HepG2 (cell line): ENCODE data around the gene BCL2L1. TPM values are rescaled to one million over a fixed set of nuclear protein-coding genes. Genes with fewer than 3 reads are reported as not detected.

Experiments
- AHR ChIP-seq: IDR thresholded peaks from 2 replicates; pipeline ENCODE4 v1.6.1; 2018; ENCODE audit warnings: missing genetic modification reagents, missing compliant biosample characterization
- CBX1 ChIP-seq: IDR thresholded peaks from one replicate; pipeline ENCODE4 v1.6.1; 2016; ENCODE audit warnings: antibody characterized with exemption, low read depth
- GATAD2A ChIP-seq: IDR thresholded peaks from 2 replicates; pipeline ENCODE4 v1.6.1; 2016
- HOXD1 ChIP-seq: sonication (generic); formaldehyde crosslinking; IDR thresholded peaks from 2 replicates; pipeline ENCODE4 v1.5.0; 2020; ENCODE audit warnings: missing genetic modification reagents
- JDP2 ChIP-seq: sonication (generic); formaldehyde crosslinking; IDR thresholded peaks from 2 replicates; pipeline ENCODE4 v1.8.1; 2022; ENCODE audit warnings: missing genetic modification reagents, borderline replicate concordance
- MED8 ChIP-seq: sonication (generic); formaldehyde crosslinking; IDR thresholded peaks from 2 replicates; pipeline ENCODE4 v1.8.1; 2023; ENCODE audit warnings: mild to moderate bottlenecking, missing genetic modification reagents; ENCODE audit not compliant: insufficient replicate concordance
- MXD4 ChIP-seq: IDR thresholded peaks from 2 replicates; pipeline ENCODE4 v1.6.1; 2016; ENCODE audit warnings: mild to moderate bottlenecking, missing biosample characterization, missing genetic modification reagents
- PLRG1 ChIP-seq: fragments of 450-650 bp; conservative IDR thresholded peaks from 2 replicates; pipeline ENCODE4 v1.6.1; 2016
- RARG ChIP-seq: sonication (generic); formaldehyde crosslinking; IDR thresholded peaks from 2 replicates; pipeline ENCODE4 v1.4.0; 2020; ENCODE audit warnings: low read depth, mild to moderate bottlenecking, missing genetic modification reagents
- SP140L ChIP-seq: sonication (generic); formaldehyde crosslinking; IDR thresholded peaks from 2 replicates; pipeline ENCODE4 v1.4.0; 2020; ENCODE audit warnings: missing genetic modification reagents, borderline replicate concordance
- SRSF4 ChIP-seq: fragments of 200-400 bp; formaldehyde crosslinking; IDR thresholded peaks from one replicate; pipeline ENCODE4 v1.6.1; 2018; ENCODE audit warnings: mild to moderate bottlenecking, low read depth, low read length, moderate library complexity; ENCODE audit not compliant: poor library complexity, severe bottlenecking
- TBL1XR1 ChIP-seq: fragments of 150-350 bp; IDR thresholded peaks from 2 replicates; pipeline ENCODE4 v1.6.1; 2014; ENCODE audit warnings: borderline replicate concordance, low read length; ENCODE audit not compliant: partially characterized antibody
- ZNF12 ChIP-seq: sonication (generic); formaldehyde crosslinking; IDR thresholded peaks from 2 replicates; pipeline ENCODE4 v1.5.0; 2020; ENCODE audit warnings: missing genetic modification reagents
- ZNF138 ChIP-seq: sonication (generic); formaldehyde crosslinking; IDR thresholded peaks from 2 replicates; pipeline ENCODE4 v1.5.0; 2020; ENCODE audit warnings: mild to moderate bottlenecking, low read depth, missing genetic modification reagents
- ZNF256 ChIP-seq: sonication (generic); formaldehyde crosslinking; conservative IDR thresholded peaks from 2 replicates; pipeline ENCODE4 v1.4.0; 2020; ENCODE audit warnings: missing genetic modification reagents
- ZNF274 ChIP-seq: sonication (generic); formaldehyde crosslinking; IDR thresholded peaks from 2 replicates; pipeline ENCODE4 v1.5.1; 2020; ENCODE audit warnings: mild to moderate bottlenecking, missing genetic modification reagents
- ZNF3 ChIP-seq: IDR thresholded peaks from 2 replicates; pipeline ENCODE4 v1.7.0; 2017; ENCODE audit warnings: inconsistent platforms
- ZNF543 ChIP-seq: sonication (generic); formaldehyde crosslinking; IDR thresholded peaks from 2 replicates; pipeline ENCODE4 v1.4.0; 2020; ENCODE audit warnings: mild to moderate bottlenecking, missing genetic modification reagents
- ZNF567 ChIP-seq: sonication (generic); formaldehyde crosslinking; IDR thresholded peaks from 2 replicates; pipeline ENCODE4 v1.8.1; 2023; ENCODE audit warnings: mild to moderate bottlenecking, missing genetic modification reagents, borderline replicate concordance
- ZNF652 ChIP-seq: IDR thresholded peaks from 2 replicates; pipeline ENCODE4 v1.6.1; 2016; ENCODE audit warnings: low read depth, borderline replicate concordance
- polyA plus RNA-seq, 8 experiments: library from polyadenylated mRNA; depleted of rRNA in 3 of 8; stranded (reverse) in 7 of 8; unstranded in 1 of 8; fragments of >200 nt; fragmentation: Illumina TruSeq in 4 of 8; extraction: Trizol in 4 of 8; gene quantifications; 2 replicates each; pipeline versions ENCODE4 v1.2.1 to v1.2.3, GENCODE V29; 2011 to 2016; ENCODE audit warnings: low read depth in 4 of 8, missing spikeins in 1 of 8, mixed read lengths in 1 of 8; ENCODE audit not compliant: insufficient read depth in 1 of 8
- total RNA-seq, 5 experiments: library from RNA; depleted of rRNA; stranded (reverse); fragments of >200 nt; fragmentation: Illumina TruSeq; extraction: Trizol; gene quantifications; 2 replicates each; pipeline ENCODE4 v1.2.3, GENCODE V29; 2016; ENCODE audit warnings: low read depth in 1 of 5
- TF ChIP-seq, protein P1 (sequence below): sonication (generic); formaldehyde crosslinking; IDR thresholded peaks from 2 replicates; pipeline ENCODE4 v1.8.0; 2022; ENCODE audit warnings: missing genetic modification reagents, mild to moderate bottlenecking, borderline replicate concordance
- TF ChIP-seq, protein P2 (sequence below): sonication (generic); formaldehyde crosslinking; IDR thresholded peaks from 2 replicates; pipeline ENCODE4 v1.4.0; 2020; ENCODE audit warnings: low read depth, mild to moderate bottlenecking, missing genetic modification reagents
- TF ChIP-seq, protein P3 (sequence below): sonication (generic); formaldehyde crosslinking; IDR thresholded peaks from 2 replicates; pipeline ENCODE4 v1.5.1; 2020; ENCODE audit warnings: missing genetic modification reagents, mild to moderate bottlenecking, borderline replicate concordance
- TF ChIP-seq, protein P4 (sequence below): sonication (generic); formaldehyde crosslinking; IDR thresholded peaks from 2 replicates; pipeline ENCODE4 v1.5.1; 2020; ENCODE audit warnings: missing genetic modification reagents, mild to moderate bottlenecking, borderline replicate concordance

The BCL2L1 gene
- total and polyA plus RNA-seq, 2 of the 13 experiments (the other 11 are each of a cell fraction or from before 2014, with no cell fraction given) = 164 to 258 TPM

DNA sequence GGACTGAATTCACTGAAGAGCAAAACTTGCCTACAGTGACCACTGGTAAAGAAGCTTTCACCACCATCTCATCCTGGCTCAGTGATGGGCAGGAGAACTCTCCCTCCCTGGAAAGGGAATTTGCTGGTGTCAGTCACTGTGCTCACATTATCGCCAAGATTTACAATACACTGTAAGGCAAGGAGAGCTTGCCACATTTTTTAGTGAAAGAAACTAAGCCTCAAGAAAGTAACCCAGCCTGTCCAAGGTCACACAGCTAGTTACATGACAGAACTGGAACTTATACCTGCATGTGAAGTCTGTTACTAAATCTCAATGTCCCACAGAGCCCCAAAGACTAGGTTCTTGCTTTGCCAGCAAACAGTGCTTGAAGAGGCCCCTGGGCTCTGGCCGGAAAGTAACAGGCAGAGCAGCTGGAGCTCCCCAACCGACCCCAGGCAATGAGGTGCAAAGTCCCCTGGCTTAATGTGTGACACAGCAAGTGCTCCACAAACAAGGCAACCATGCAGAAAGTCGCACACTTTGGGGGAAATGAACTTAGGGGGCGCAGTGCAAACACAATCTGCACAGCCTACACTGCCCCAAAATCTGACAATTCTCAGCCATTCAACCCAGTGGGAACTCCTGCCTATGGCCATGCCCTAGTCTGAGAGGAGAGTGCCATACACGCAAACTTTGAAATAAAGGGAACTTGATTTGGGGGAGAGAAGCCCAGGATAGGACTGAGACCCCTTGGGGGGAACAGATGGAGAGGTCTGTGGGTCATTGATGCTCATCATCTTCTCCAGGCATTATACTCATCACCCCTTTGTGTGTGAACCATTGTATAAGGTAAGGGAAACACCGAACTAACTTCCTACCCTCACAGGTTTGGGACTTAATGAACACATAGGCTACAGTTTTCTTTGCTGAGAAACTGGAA lies 1.9 kb downstream of the BCL2L1 start (continued):
- TF ChIP-seq, protein P1, sequence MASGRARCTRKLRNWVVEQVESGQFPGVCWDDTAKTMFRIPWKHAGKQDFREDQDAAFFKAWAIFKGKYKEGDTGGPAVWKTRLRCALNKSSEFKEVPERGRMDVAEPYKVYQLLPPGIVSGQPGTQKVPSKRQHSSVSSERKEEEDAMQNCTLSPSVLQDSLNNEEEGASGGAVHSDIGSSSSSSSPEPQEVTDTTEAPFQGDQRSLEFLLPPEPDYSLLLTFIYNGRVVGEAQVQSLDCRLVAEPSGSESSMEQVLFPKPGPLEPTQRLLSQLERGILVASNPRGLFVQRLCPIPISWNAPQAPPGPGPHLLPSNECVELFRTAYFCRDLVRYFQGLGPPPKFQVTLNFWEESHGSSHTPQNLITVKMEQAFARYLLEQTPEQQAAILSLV (CRISPR knock-in tag) = no peak; the same call in 1 of the 2 replicates
- TF ChIP-seq SP140L (CRISPR knock-in tag) (peak; percentile 83; the same call in 1 of the 2 replicates), TBL1XR1 (peak; percentile 65), ZNF274 (CRISPR knock-in tag) (no peak; the same call in 1 of the 2 replicates), ZNF12 (CRISPR knock-in tag) (peak; percentile 59; the same call in 1 of the 2 replicates), CBX1 (peak; percentile 85), MED8 (CRISPR knock-in tag) (peak; percentile 95), RARG (no peak), GATAD2A (peak; percentile 90; the same call in 1 of the 2 replicates), ZNF138 (CRISPR knock-in tag) (peak; percentile 91), JDP2 (peak; percentile 15; the same call in 1 of the 2 replicates), HOXD1 (peak; percentile 86), ZNF567 (no peak), PLRG1 (no peak), MXD4 (CRISPR knock-in tag) (peak; percentile 6; the same call in 1 of the 2 replicates), SRSF4 (no peak), AHR (peak; percentile 73; the same call in 1 of the 2 replicates), ZNF256 (CRISPR knock-in tag) (no peak; the same call in 1 of the 2 replicates), ZNF543 (peak; percentile 60), ZNF652 (CRISPR knock-in tag) (peak; percentile 64; the same call in 1 of the 2 replicates), ZNF3 (CRISPR knock-in tag) (peak; percentile 57)
- TF ChIP-seq, protein P2, sequence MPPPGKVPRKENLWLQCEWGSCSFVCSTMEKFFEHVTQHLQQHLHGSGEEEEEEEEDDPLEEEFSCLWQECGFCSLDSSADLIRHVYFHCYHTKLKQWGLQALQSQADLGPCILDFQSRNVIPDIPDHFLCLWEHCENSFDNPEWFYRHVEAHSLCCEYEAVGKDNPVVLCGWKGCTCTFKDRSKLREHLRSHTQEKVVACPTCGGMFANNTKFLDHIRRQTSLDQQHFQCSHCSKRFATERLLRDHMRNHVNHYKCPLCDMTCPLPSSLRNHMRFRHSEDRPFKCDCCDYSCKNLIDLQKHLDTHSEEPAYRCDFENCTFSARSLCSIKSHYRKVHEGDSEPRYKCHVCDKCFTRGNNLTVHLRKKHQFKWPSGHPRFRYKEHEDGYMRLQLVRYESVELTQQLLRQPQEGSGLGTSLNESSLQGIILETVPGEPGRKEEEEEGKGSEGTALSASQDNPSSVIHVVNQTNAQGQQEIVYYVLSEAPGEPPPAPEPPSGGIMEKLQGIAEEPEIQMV = peak; percentile 85; the same call in 1 of the 2 replicates
- TF ChIP-seq, protein P3, sequence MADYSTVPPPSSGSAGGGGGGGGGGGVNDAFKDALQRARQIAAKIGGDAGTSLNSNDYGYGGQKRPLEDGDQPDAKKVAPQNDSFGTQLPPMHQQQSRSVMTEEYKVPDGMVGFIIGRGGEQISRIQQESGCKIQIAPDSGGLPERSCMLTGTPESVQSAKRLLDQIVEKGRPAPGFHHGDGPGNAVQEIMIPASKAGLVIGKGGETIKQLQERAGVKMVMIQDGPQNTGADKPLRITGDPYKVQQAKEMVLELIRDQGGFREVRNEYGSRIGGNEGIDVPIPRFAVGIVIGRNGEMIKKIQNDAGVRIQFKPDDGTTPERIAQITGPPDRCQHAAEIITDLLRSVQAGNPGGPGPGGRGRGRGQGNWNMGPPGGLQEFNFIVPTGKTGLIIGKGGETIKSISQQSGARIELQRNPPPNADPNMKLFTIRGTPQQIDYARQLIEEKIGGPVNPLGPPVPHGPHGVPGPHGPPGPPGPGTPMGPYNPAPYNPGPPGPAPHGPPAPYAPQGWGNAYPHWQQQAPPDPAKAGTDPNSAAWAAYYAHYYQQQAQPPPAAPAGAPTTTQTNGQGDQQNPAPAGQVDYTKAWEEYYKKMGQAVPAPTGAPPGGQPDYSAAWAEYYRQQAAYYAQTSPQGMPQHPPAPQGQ = no peak
- TF ChIP-seq, protein P4, sequence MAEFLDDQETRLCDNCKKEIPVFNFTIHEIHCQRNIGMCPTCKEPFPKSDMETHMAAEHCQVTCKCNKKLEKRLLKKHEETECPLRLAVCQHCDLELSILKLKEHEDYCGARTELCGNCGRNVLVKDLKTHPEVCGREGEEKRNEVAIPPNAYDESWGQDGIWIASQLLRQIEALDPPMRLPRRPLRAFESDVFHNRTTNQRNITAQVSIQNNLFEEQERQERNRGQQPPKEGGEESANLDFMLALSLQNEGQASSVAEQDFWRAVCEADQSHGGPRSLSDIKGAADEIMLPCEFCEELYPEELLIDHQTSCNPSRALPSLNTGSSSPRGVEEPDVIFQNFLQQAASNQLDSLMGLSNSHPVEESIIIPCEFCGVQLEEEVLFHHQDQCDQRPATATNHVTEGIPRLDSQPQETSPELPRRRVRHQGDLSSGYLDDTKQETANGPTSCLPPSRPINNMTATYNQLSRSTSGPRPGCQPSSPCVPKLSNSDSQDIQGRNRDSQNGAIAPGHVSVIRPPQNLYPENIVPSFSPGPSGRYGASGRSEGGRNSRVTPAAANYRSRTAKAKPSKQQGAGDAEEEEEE (CRISPR knock-in tag) = no peak; the same call in 1 of the 2 replicates
